ENCODE results near the gene B3GAT2.

The B3GAT2 gene

GRCh38 chr6:70894001-70894400, 62.9 kb downstream of the B3GAT2 start:
- DNase-seq, result no peak

- DNase-seq, result no peak
Observed at GRCh38 chr6:70889270-70889669, 67.6 kb downstream of the B3GAT2 start.

GRCh38 chr6:70886661-70887060, 70.2 kb downstream of the B3GAT2 start:
- DNase-seq, result no peak

- DNase-seq, result no peak
Observed at GRCh38 chr6:70886071-70886470, 70.8 kb downstream of the B3GAT2 start.

- DNase-seq, result peak; percentile 66
Observed at GRCh38 chr6:70884074-70884983, 72.5 kb downstream of the B3GAT2 start.

GRCh38 chr6:70879496-70879895, 77.4 kb downstream of the B3GAT2 start:
- DNase-seq, result no peak

GRCh38 chr6:70874181-70874913, 82.5 kb downstream of the B3GAT2 start:
- no peak for DNase-seq

GRCh38 chr6:70872469-70872868, 84.4 kb downstream of the B3GAT2 start:
- no peak for DNase-seq

- no peak for DNase-seq
Observed at GRCh38 chr6:70864401-70864800, 92.5 kb downstream of the B3GAT2 start.

GRCh38 chr6:70863343-70863742, 93.5 kb downstream of the B3GAT2 start:
- DNase-seq, result no peak

- DNase-seq, result no peak
Observed at GRCh38 chr6:70860920-70861319, 95.9 kb downstream of the B3GAT2 start.

- no peak for DNase-seq
Observed at GRCh38 chr6:70860045-70860444, 96.8 kb downstream of the B3GAT2 start.

- DNase-seq, result no peak
Observed at GRCh38 chr6:70857387-70858077, 99.3 kb downstream of the B3GAT2 start.

- no peak for DNase-seq
Observed at GRCh38 chr6:70852667-70853246, 104.1 kb downstream of the B3GAT2 start.

- no peak for DNase-seq
Observed at GRCh38 chr6:70849348-70850069, 107.4 kb downstream of the B3GAT2 start.

- no peak for DNase-seq
Observed at GRCh38 chr6:70847106-70848084, 109.5 kb downstream of the B3GAT2 start.

GRCh38 chr6:70846207-70846835, 110.5 kb downstream of the B3GAT2 start:
- no peak for DNase-seq

GRCh38 chr6:70844301-70844700, 112.6 kb downstream of the B3GAT2 start:
- no peak for DNase-seq

GRCh38 chr6:70843328-70843918, 113.4 kb downstream of the B3GAT2 start:
- no peak for DNase-seq

- no peak for DNase-seq
Observed at GRCh38 chr6:70842541-70842940, 114.3 kb downstream of the B3GAT2 start.
